Vagina (tissue), 2 donors: ENCODE data around the gene BSDC1. TPM values are rescaled to one million over a fixed set of nuclear protein-coding genes. Genes with fewer than 3 reads are reported as not detected.

ENCODE experiments used
- DNase-seq, 2 donors: peaks; one replicate each; pipeline ENCODE4 v3.0.0-alpha.2; 2017; ENCODE audit errors: extremely low spot score in 2 of 2
- H3K27ac ChIP-seq: fragments of 200-600 bp; sonication (generic); one replicate; pipeline ENCODE4 v1.5.1; 2019
- H3K27me3 ChIP-seq: fragments of 200-600 bp; sonication (generic); one replicate; pipeline ENCODE4 v1.5.1; 2019
- H3K36me3 ChIP-seq, 2 donors: fragments of 200-600 bp; sonication (generic); one replicate each; pipeline ENCODE4 v1.5.1; 2017 to 2019
- H3K4me1 ChIP-seq: fragments of 200-600 bp; sonication (generic); one replicate; pipeline ENCODE4 v1.5.1; 2019
- H3K4me3 ChIP-seq, 2 donors: fragments of 200-600 bp; sonication (generic); 1 replicate in 1 of 2; 2 replicates in 1 of 2; pipeline ENCODE4 v1.5.1; 2016 to 2019
- H3K9me3 ChIP-seq: fragments of 200-600 bp; sonication (generic); one replicate; pipeline ENCODE4 v1.5.1; 2019
- CTCF ChIP-seq, 3 experiments: fragments of 450-650 bp in 2 of 3; fragments of 200-600 bp in 1 of 3; sonication (generic) in 1 of 3; IDR thresholded peaks; one replicate each; pipeline ENCODE4 v1.5.1; 2017 to 2019; ENCODE audit warnings: antibody characterized with exemption in 3 of 3, mild to moderate bottlenecking in 2 of 3, moderate library complexity in 2 of 3
- POLR2A ChIP-seq, 2 donors: fragments of 450-650 bp; IDR thresholded peaks; one replicate each; pipeline ENCODE4 v1.6.1; 2017; ENCODE audit warnings: antibody characterized with exemption in 2 of 2, mild to moderate bottlenecking in 2 of 2, moderate library complexity in 2 of 2
- POLR2AphosphoS5 ChIP-seq, 2 donors: sonication (generic); formaldehyde crosslinking; IDR thresholded peaks; one replicate each; pipeline ENCODE4 v1.9.0; 2017; ENCODE audit warnings: antibody characterized with exemption in 2 of 2, mild to moderate bottlenecking in 2 of 2, low read depth in 1 of 2; ENCODE audit not compliant: insufficient read depth in 1 of 2
- intact Hi-C: fragments of 100-400 bp; cut with DNase I; formaldehyde crosslinking; loops from one replicate; pipeline ENCODE4 v1.15.1; 2023
- total RNA-seq: library from RNA; depleted of rRNA; stranded (reverse); fragments of >200 nt; gene quantifications from one replicate; pipeline ENCODE4 v1.2.3, GENCODE V29; 2016

The BSDC1 gene
- total RNA-seq, 1 donor from 2014 or later = 54.3 TPM

GRCh38 chr1:32318127-32318869 is 75.9 kb downstream of the BSDC1 start:
- TF ChIP-seq CTCF (IDR thresholded peaks at IDR 0.05) = no peak
- no peak for TF ChIP-seq POLR2AphosphoS5 (IDR thresholded peaks at IDR 0.05; ENCODE audit: insufficient read depth in 1 of 2, low read depth in 1 of 2)
- TF ChIP-seq POLR2A (IDR thresholded peaks at IDR 0.05) = no peak
- no peaks in the 10 kb centered on the region for H3K27me3 ChIP-seq
- H3K36me3 ChIP-seq = peaks cover 0 to 24% of the 10 kb centered on the region in 2 donors
- H3K9me3 ChIP-seq = no peaks in the 10 kb centered on the region
- no peaks in the 10 kb centered on the region for H3K4me1 ChIP-seq
- DNase-seq = no peak
- intact Hi-C loops = no loop called here
- H3K27ac ChIP-seq = no peak overlapping the region
- H3K4me3 ChIP-seq = no peak overlapping the region

- Histone ChIP-seq H3K27ac (no peak overlapping the region), H3K36me3 (peaks cover 0 to 24% of the 10 kb centered on the region in 2 donors), H3K9me3 (no peaks in the 10 kb centered on the region), H3K4me3 (no peak overlapping the region), H3K27me3 (no peaks in the 10 kb centered on the region), H3K4me1 (no peaks in the 10 kb centered on the region)
- TF ChIP-seq POLR2AphosphoS5 (IDR thresholded peaks at IDR 0.05; ENCODE audit: insufficient read depth in 1 of 2, low read depth in 1 of 2) (no peak), POLR2A (IDR thresholded peaks at IDR 0.05) (no peak), CTCF (IDR thresholded peaks at IDR 0.05) (no peak)
- intact Hi-C loops = no loop called here
- no peak for DNase-seq
Measured at GRCh38 chr1:32316903-32317277, 77.4 kb downstream of the BSDC1 start.

Other genes with a start within 250 kb of the BSDC1 start
- gene TXLNA, start 214.8 kb downstream of the BSDC1 start, total RNA-seq = 45.7 TPM
- 2.9 TPM for gene CCDC28B, start 193.8 kb downstream of the BSDC1 start, total RNA-seq
- not detected for gene IQCC, start 188.8 kb downstream of the BSDC1 start, total RNA-seq
- not detected for gene DCDC2B, start 185.4 kb downstream of the BSDC1 start, total RNA-seq
- 8.3 TPM for gene TMEM234, start 172.1 kb downstream of the BSDC1 start, total RNA-seq
- 164 TPM for gene EIF3I, start 172.0 kb downstream of the BSDC1 start, total RNA-seq
- gene FAM167B, start 147.2 kb downstream of the BSDC1 start, total RNA-seq = 3.7 TPM
- 6.4 TPM for gene LCK, start 143.2 kb downstream of the BSDC1 start, total RNA-seq
- gene HDAC1, start 102.4 kb downstream of the BSDC1 start, total RNA-seq = 65.6 TPM
- gene MARCKSL1, start 58.2 kb downstream of the BSDC1 start, total RNA-seq = 36.8 TPM
- 10.1 TPM for gene FAM229A, start 32.0 kb downstream of the BSDC1 start, total RNA-seq
- gene TSSK3, start 31.9 kb downstream of the BSDC1 start, total RNA-seq = not detected
- gene ZBTB8B, start 70.6 kb upstream of the BSDC1 start, total RNA-seq = not detected
- gene ZBTB8A, start 145.0 kb upstream of the BSDC1 start, total RNA-seq = 10.1 TPM